Calu3 (cell line): ENCODE data around the gene MAN1B1. TPM values are rescaled to one million over a fixed set of nuclear protein-coding genes. Genes with fewer than 3 reads are reported as not detected.

Source experiments
- BruUV-seq: library from RNA; stranded (reverse); fragments of 400-500 nt; replicated peaks from 2 replicates; lab custom pipeline; 2021; lab: Mats Ljungman, UMichigan
- CTCF ChIA-PET: fragments of 300-600 bp; sonication (Branson Sonifier 250); formaldehyde crosslinking; loops from one replicate; lab custom pipeline; 2022; ENCODE audit warnings: antibody characterized with exemption; lab: Charles Lee
- DNase-seq: peaks from one replicate; pipeline ENCODE4 v3.0.0; 2022
- H3K27ac Mint-ChIP-seq: one replicate; pipeline ENCODE4 v1.8.0; 2022; ENCODE audit warnings: mixed read lengths; ENCODE audit not compliant: unreplicated experiment
- H3K27me3 Mint-ChIP-seq: one replicate; pipeline ENCODE4 v1.8.0; 2022; ENCODE audit warnings: mixed read lengths; ENCODE audit not compliant: unreplicated experiment
- H3K36me3 Mint-ChIP-seq: one replicate; pipeline ENCODE4 v1.8.0; 2022; ENCODE audit warnings: mild to moderate bottlenecking, moderate library complexity, mixed read lengths; ENCODE audit not compliant: insufficient read depth, unreplicated experiment
- H3K4me1 Mint-ChIP-seq: one replicate; pipeline ENCODE4 v1.8.0; 2022; ENCODE audit warnings: mild to moderate bottlenecking, low read depth, mixed read lengths; ENCODE audit not compliant: unreplicated experiment
- H3K4me3 Mint-ChIP-seq: one replicate; pipeline ENCODE4 v1.8.0; 2022; ENCODE audit warnings: mild to moderate bottlenecking, low read depth, moderate library complexity, mixed read lengths; ENCODE audit not compliant: unreplicated experiment
- H3K9me3 Mint-ChIP-seq: one replicate; pipeline ENCODE4 v1.8.0; 2022; ENCODE audit warnings: low read depth, mixed read lengths; ENCODE audit not compliant: unreplicated experiment
- intact Hi-C: fragments of 100-400 bp; cut with micrococcal nuclease; formaldehyde crosslinking; loops from one replicate; pipeline ENCODE4 v1.10.0; 2022; ENCODE audit not compliant: unreplicated experiment
- total RNA-seq: library from RNA; stranded (reverse); gene quantifications from 2 replicates; pipeline ENCODE4 v1.2.3, GENCODE V29; 2022
- TF ChIP-seq, protein P1 (sequence below): fragments of 200-600 bp; IDR thresholded peaks from one replicate; pipeline ENCODE4 v1.8.0; 2022; ENCODE audit warnings: antibody characterized with exemption; ENCODE audit not compliant: unreplicated experiment

MAN1B1 gene
- total RNA-seq, 1 experiment from 2014 or later, result 61.4 TPM

- no peaks in the 10 kb centered on the region for H3K27me3 Mint-ChIP-seq
- CTCF ChIA-PET, result no interaction called here
- peaks cover 41% of the 10 kb centered on the region for H3K36me3 Mint-ChIP-seq
- H3K27ac Mint-ChIP-seq, result no peak overlapping the region
- TF ChIP-seq, protein P1, sequence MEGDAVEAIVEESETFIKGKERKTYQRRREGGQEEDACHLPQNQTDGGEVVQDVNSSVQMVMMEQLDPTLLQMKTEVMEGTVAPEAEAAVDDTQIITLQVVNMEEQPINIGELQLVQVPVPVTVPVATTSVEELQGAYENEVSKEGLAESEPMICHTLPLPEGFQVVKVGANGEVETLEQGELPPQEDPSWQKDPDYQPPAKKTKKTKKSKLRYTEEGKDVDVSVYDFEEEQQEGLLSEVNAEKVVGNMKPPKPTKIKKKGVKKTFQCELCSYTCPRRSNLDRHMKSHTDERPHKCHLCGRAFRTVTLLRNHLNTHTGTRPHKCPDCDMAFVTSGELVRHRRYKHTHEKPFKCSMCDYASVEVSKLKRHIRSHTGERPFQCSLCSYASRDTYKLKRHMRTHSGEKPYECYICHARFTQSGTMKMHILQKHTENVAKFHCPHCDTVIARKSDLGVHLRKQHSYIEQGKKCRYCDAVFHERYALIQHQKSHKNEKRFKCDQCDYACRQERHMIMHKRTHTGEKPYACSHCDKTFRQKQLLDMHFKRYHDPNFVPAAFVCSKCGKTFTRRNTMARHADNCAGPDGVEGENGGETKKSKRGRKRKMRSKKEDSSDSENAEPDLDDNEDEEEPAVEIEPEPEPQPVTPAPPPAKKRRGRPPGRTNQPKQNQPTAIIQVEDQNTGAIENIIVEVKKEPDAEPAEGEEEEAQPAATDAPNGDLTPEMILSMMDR, result no peak
- no peak for DNase-seq
- intact Hi-C loops, result no loop called here
- no peak overlapping the region for H3K4me3 Mint-ChIP-seq
- no TSS peak for BruUV-seq
- H3K4me1 Mint-ChIP-seq, result peaks cover 6% of the 10 kb centered on the region
- no peaks in the 10 kb centered on the region for H3K9me3 Mint-ChIP-seq
These were observed 2.6 kb downstream of the MAN1B1 start for GRCh38 chr9:137089232-137089947.

DNA sequence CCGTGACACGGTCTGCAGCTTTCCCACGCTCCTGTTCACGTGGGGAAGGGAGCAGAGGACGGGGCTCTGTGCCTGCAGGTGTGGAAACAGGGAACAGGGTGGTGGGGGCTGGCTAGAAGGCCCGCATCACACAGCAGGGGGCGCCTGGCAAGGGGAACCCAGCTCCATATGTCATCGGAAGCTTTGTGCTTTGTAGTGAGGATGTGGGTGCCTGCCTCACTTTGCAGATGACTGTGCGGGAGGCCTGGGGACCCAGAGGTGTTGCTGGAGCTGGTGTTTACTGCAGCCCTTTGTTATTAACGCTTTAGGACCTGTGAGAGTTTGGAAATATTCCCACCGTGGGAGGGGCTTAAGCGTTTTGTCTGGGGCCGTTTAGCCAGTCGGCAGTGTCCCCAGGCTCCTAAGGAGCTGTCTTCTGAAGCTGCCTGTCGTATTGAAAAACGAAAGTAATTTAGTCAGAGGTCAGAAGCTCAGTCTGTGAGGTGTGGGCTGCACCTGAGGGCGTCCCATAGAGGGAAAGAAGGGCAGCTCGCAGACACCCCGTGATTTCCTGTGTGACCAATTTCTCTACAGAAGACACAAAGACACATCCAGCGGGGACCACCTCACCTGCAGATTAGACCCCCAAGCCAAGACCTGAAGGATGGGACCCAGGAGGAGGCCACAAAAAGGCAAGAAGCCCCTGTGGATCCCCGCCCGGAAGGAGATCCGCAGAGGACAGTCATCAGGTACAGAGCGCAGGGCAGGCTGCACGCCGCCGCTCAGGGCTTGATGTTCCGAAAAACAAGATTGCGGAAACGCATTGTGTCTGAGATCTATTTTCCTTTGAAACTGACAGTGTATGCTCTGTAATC lies 9.1 kb downstream of the MAN1B1 start:
- Mint-ChIP-seq H3K4me1 (no peaks in the 10 kb centered on the region), H3K27me3 (no peaks in the 10 kb centered on the region), H3K9me3 (no peaks in the 10 kb centered on the region), H3K27ac (no peak overlapping the region), H3K4me3 (no peak overlapping the region), H3K36me3 (peaks cover 18% of the 10 kb centered on the region)
- DNase-seq, result no peak
- CTCF ChIA-PET, result no interaction called here
- TF ChIP-seq, protein P1, result no peak
- BruUV-seq, result no TSS peak
- intact Hi-C loops, result no loop called here

DNA sequence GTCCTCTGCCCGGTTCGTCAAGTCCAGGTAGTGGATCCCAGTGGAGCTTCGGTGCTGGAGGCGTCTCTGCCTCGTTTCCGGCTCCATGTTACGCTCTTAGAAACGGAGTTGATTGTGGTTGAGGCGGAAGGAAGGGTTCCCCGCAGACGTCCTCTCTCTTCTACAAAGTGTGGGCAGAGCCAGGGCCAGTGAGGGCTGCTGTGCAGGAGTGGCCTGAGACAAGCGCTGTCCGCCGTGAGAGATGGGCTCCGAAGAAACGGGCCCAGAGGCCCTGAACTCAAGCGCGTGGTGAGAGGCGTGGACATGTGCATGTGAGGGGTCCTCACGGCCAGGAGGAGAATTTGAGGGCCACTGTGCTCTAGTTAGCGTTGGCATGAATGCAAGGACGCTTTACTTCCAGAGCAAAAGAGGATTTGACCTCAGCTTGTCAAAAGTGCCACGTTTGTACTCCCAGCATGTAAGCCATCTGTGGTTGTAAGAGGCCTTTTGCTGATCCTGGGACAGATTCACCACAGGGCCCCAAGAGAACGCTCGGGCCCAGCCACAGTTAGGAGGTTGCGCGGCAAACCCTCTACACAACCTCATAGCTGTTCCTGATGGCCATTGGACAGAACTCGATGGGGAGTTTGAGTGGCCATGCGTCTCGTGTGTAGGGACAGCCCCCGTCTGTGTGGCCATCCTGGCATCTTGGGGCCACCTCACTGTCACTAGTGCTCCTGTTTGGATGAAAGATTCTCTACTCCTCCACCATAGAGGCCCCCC lies 10.2 kb downstream of the MAN1B1 start:
- no peak overlapping the region for H3K27ac Mint-ChIP-seq
- H3K9me3 Mint-ChIP-seq, result no peaks in the 10 kb centered on the region
- peaks cover 18% of the 10 kb centered on the region for H3K36me3 Mint-ChIP-seq
- BruUV-seq, result no TSS peak
- H3K27me3 Mint-ChIP-seq, result no peaks in the 10 kb centered on the region
- intact Hi-C loops, result no loop called here
- no peak for DNase-seq
- TF ChIP-seq, protein P1, result no peak
- H3K4me1 Mint-ChIP-seq, result no peaks in the 10 kb centered on the region
- CTCF ChIA-PET, result interaction anchor here (0.6 kb wide), 1 partner anchor 104 kb away, joined by 4 read pairs; no protein-coding TSS in a partner anchor
- H3K4me3 Mint-ChIP-seq, result no peak overlapping the region

DNA sequence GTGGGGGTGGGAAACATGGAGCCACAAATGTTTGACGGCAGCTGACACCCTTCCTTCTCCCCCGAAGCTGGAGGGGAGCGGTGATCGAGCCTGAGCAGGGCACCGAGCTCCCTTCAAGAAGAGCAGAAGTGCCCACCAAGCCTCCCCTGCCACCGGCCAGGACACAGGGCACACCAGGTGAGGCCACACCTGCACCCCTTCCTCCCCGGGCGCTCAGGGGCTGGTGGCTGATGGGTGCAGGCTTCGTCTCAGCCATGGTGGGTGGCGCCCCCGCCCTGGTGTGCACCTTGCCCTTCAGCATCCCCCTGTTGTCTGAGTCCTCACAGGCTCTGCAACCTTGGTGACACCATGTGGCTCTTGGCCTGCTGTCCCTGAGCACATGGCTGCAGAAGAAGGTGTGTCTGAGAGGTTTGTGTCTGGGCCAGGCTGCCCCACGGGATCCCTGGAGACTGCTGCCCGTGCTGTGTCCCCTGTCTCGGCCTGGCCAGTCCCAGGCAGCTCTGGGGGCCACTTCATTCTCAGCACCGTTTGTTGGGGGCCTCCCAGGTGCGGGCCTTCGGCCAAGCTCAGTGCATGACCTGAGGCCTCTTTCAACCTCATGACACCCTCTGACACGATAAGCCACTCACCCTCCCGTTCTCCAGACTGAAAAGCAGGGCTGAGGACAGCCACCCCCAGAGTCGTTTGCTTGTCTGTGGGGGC lies 11.1 kb downstream of the MAN1B1 start:
- Mint-ChIP-seq H3K27me3 (no peaks in the 10 kb centered on the region), H3K27ac (no peak overlapping the region), H3K4me1 (no peaks in the 10 kb centered on the region), H3K36me3 (peaks cover 18% of the 10 kb centered on the region), H3K9me3 (no peaks in the 10 kb centered on the region), H3K4me3 (no peak overlapping the region)
- no TSS peak for BruUV-seq
- CTCF ChIA-PET, result no interaction called here
- intact Hi-C loops, result no loop called here
- TF ChIP-seq, protein P1, result no peak
- DNase-seq, result no peak
